NK-92 (cell line): ENCODE measurements around the gene OR2G6.
"Not testable (repeated sequence)": the region's sequence is repeated elsewhere in the genome, so short reads cannot be mapped to it uniquely, and the experiment has no call there.

ENCODE experiments used
- DNase-seq: peaks from one replicate; lab custom pipeline; 2025; ENCODE audit not compliant: unreplicated experiment; lab: John Stamatoyannopoulos, UW

The OR2G6 gene

DNA sequence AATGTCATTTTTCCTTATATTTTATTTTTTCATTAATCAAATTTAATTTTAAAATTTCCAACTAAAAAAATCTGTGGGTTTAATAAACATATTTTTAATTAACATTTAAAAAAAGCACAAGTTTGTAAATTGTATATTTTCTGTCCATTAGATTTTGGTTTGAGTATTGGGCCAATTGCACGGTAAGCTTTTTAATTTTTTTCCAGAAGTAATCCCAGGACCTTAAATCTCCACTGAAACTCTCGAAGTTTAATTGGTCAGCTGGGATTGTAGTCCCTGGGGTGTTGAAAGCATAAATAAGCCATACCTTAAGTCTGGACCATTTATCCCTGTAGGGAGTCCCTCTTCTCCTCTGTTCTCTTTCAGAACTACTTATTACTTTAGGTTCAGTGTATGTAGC lies at the start of gene OR2G6:
TSS of gene OR2G6 (plus strand) at position 301 of the 400 bp plus-strand sequence. CDS start 13,574 bp downstream, outside the sequence.
- not testable (repeated sequence) for DNase-seq

DNA sequence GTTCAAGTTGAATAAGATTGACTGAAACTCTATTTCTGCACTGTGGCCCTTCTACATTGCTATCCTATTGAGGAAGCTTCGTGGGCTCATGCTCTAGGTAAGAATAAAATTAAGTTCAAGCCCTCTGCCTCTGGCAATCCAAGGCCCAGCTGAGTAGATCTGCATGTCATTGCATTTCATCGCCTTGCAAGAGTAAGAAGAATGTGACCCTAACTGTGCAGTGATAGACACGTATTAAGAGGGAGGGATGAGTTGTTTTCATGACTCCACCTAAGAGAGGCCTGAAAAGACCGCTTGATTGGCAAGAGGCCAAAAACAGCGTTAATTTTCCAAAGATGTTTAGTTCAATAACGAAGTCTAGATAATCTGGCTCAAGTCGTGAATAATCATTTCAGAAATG lies 48.8 kb upstream of the OR2G6 start:
- not testable (repeated sequence) for DNase-seq

DNA sequence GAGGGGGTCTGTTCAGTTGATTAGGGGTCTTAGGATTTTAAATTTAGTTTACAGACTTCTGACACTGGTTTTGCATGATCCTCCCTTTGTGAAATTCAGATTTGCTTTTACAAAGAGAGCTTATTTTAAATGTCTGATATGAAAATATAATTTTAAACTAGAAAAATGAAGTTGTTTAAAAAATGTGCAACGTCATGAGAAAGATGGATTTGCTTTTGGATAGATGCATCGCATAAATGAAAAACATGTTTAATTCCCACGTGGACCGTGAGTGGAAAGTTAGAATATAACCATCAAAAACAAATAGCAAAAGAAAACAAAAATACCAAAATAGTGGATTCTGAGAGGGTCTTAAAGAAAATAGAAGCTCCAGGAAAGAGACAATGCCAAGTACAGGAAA lies 36.7 kb upstream of the OR2G6 start:
- DNase-seq, result no peak

DNA sequence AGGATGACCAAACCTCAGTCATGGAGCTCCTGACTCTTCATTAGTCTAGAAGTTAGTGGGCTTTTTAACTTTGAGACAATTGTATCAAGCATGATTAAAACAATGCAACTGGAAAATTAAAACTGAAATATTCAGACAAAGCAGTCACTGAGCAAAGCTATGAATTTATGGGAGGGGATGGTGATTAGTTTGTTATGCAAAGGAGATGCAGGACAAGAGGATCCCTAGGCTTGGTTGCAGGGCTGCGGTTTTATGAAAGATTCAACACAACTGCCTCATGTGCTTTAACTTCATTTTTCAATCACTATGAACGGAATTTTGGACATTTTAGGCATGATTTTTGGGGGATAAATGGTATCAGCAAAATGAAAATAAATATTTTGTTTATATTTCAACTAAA lies 35.8 kb upstream of the OR2G6 start:
- DNase-seq, result not testable (repeated sequence)

DNA sequence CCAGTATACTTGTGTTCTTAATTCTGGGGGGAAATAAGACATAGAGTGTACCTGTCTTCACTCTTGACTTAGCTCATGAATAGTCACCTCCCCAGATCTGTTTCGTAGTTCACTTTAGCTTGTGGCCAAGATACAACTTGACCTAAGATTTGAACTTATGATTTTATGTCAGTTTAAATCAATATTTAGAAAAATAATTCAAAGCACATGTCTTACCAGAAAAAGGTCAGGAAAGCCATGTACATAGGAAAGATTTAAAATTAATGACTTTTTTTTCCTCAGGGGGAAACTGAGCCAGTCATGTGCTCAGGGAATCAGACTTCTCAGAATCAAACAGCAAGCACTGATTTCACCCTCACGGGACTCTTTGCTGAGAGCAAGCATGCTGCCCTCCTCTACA lies 34.8 kb upstream of the OR2G6 start, which contains the start of gene OR2T3:
TSS of gene OR2T3 (plus strand) at position 301 of the 400 bp plus-strand sequence. CDS start at position 301, 0 bp downstream.
- not testable (repeated sequence) for DNase-seq

DNA sequence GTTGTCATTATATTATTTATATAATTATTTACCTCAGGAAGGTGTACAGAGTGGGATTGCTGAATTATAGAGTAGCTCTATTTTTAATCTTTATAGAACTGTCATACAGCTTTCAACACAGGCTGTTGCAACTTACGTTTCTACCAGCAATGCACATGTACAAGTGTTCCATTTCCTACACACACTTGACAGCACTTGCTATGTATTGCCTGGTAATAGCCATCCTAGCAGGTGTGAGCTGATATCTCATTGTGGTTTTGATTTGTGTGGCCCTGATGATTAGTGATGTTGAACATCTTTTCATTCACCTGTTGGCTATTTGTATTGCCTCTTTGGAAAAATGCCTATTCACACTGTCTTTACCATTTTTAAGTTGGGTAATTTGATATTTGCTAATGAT lies 32.2 kb upstream of the OR2G6 start:
- DNase-seq, result not testable (repeated sequence)

DNA sequence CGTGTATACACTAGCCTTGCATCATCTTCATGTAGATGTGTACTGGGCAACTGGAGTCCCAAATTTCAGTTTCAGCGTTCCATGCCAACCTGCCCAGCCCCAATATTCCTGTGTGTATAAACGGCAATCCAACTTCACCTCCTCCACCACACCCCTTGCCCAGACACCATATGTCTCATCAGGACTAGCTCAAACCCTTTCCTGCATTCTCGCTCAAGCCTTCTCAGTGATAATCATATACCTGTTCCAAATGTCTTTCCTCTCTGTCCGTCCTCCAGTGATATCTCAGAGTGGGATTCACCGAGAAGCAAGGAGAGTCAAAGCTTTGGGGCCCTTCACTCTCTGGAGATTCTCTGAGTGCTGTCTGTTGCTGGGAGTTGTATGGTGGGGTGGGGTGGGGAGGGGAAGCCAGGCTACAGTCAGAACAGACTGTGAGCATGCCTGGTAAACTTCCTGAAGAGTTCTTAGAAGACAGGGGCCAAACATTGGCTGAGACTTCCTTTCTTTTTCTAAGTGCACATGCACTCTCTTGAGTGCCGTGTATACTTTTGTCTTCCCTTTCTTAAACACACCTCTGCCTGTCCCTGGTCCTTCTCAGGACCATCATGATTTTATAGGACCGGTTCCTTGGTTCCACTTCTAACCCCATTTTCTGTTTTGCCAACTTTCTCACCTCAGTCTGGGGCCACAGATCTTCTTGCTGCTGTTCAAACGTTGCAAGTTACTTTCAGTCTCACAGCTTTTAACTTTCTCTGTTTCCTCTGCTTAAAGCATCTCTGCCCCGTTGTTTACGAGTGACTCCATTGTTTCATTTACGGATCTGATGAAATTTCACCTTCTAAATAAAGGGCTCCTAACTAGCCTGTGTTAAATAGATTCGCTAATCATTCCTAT lies 25.9 kb upstream of the OR2G6 start:
- DNase-seq, result not testable (repeated sequence)

DNA sequence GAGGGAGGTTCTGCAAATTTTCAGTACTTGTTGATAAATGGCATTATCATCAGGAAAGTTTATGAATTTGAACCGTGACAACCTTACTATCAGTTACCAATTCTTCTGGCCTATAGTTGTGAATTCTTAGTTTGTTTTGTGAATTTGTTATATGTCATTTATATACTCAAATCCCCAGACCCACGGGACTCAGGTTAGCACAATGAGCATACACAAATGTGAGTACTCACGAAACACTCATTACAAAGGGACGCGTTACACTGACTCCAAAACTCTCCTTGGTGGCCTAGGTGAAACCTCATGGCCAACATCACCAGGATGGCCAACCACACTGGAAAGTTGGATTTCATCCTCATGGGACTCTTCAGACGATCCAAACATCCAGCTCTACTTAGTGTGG lies 19.6 kb upstream of the OR2G6 start, which contains the start of gene OR2T5:
TSS of gene OR2T5 (plus strand) at position 301 of the 400 bp plus-strand sequence. CDS start at position 301, 0 bp downstream.
- not testable (repeated sequence) for DNase-seq

DNA sequence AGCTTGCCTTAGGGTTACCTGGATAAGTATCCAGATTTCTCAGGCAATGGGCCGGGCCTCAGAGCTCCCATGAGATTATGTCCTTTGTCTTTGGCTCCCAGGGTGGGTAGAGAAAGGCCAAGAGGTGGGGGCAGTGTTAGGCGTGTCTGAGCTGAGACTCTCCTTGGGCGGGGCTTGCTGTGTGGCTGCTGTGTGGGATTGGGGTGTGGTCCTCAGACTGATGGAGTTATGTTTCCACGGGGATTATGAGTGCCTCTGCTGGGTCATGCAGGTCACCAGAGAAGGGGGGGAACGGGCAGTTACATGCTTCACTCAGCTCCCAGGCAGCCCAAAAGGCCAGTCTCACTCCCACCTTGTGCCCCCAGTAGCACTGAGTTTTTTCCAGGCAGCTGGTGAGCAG lies 11.2 kb upstream of the OR2G6 start:
- not testable (repeated sequence) for DNase-seq

DNA sequence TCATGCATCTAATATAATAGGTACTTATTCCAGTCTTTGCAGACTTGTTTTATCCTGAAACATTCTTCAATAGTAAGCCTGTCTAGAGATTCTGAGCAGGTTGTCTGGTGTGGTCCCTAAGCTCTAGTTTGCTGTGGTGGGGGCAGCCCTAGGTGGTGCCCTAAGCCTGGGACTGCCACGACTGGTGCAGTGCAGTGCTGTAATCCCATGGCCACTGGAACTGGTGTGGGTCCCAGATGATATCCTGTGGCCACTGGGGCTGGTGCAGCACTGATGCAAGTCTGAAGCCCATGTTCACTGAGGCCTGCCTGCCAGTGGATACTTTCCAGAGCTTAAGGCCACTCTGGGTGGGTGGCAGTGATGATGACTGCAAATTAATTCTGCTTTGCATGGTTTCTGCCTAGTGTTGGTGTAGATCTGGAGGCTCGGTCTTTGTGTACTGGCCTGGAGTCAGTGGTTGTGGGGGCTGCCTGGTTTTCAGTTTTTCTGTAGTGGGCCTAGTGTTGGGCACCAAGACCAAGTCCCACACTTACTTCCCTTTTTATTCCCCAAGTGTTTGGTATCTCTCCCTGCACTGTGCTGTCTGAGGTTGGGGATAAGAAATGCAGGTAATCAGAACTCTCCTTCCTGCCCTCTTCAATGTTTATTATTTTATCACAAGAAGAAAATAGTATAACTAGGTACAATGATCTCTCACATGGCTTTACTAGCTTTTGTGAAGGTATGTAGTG lies 7.4 kb upstream of the OR2G6 start:
- DNase-seq, result not testable (repeated sequence)

DNA sequence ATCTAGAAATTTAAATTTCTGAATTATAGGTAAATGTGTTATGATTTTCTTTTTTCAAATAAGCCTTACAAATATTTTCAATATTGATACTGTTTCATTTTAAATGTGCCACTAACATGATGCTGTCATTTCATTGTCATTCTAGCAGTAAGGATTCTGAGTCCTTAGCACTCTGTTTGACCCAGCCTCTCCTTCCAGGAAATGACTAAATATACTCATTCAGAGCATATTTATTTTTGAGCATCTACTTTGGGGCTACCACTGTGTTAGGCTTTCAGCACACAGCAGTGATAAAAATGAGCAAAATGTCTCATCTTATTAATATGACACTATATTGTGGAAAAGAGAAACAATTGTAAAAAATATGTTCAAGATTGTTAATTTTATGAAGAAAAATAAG lies 2.3 kb downstream of the OR2G6 start:
- not testable (repeated sequence) for DNase-seq

DNA sequence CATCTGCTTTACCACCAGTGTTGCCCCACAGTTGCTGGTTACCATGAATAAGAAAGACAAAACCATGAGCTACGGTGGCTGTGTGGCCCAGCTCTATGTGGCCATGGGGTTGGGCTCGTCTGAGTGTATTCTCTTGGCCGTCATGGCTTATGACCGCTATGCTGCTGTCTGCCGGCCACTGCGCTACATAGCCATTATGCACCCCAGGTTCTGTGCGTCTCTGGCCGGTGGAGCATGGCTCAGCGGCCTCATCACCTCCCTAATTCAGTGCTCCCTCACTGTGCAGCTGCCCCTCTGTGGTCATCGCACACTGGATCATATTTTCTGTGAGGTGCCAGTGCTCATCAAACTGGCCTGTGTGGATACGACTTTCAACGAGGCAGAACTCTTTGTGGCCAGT lies 14.0 kb downstream of the OR2G6 start:
- no peak for DNase-seq

DNA sequence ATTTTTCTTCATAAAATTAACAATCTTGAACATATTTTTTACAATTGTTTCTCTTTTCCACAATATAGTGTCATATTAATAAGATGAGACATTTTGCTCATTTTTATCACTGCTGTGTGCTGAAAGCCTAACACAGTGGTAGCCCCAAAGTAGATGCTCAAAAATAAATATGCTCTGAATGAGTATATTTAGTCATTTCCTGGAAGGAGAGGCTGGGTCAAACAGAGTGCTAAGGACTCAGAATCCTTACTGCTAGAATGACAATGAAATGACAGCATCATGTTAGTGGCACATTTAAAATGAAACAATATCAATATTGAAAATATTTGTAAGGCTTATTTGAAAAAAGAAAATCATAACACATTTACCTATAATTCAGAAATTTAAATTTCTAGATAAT lies 29.6 kb downstream of the OR2G6 start:
- not testable (repeated sequence) for DNase-seq

DNA sequence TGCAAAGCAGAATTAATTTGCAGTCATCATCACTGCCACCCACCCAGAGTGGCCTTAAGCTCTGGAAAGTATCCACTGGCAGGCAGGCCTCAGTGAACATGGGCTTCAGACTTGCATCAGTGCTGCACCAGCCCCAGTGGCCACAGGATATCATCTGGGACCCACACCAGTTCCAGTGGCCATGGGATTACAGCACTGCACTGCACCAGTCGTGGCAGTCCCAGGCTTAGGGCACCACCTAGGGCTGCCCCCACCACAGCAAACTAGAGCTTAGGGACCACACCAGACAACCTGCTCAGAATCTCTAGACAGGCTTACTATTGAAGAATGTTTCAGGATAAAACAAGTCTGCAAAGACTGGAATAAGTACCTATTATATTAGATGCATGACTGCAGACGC lies 39.5 kb downstream of the OR2G6 start:
- DNase-seq, result not testable (repeated sequence)

DNA sequence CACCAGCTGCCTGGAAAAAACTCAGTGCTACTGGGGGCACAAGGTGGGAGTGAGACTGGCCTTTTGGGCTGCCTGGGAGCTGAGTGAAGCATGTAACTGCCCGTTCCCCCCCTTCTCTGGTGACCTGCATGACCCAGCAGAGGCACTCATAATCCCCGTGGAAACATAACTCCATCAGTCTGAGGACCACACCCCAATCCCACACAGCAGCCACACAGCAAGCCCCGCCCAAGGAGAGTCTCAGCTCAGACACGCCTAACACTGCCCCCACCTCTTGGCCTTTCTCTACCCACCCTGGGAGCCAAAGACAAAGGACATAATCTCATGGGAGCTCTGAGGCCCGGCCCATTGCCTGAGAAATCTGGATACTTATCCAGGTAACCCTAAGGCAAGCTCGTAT lies 43.2 kb downstream of the OR2G6 start:
- not testable (repeated sequence) for DNase-seq

DNA sequence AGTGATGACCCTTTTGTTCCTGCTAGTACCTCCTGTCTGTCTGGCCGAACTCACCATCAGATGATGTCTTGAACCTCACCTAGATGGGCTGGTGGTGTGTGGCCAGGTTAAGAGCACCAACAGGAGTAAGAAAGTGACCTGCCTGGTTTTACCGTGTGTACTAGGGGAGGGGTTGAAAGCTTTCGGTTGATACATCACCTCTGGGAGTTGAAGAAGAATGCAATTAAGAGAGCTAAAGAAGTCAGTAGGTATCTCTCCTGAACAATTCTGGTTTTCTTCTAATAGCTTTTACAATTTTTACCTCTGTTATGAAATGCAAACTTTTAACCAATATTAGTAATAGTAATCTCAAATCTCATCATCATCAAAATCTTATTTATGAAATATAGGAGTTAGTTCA lies 54.8 kb downstream of the OR2G6 start, which contains the start of gene OR2T29:
TSS of gene OR2T29 (minus strand) at position 101 of the 400 bp plus-strand sequence. CDS start 3,281 bp downstream, outside the sequence.
- not testable (repeated sequence) for DNase-seq

DNA sequence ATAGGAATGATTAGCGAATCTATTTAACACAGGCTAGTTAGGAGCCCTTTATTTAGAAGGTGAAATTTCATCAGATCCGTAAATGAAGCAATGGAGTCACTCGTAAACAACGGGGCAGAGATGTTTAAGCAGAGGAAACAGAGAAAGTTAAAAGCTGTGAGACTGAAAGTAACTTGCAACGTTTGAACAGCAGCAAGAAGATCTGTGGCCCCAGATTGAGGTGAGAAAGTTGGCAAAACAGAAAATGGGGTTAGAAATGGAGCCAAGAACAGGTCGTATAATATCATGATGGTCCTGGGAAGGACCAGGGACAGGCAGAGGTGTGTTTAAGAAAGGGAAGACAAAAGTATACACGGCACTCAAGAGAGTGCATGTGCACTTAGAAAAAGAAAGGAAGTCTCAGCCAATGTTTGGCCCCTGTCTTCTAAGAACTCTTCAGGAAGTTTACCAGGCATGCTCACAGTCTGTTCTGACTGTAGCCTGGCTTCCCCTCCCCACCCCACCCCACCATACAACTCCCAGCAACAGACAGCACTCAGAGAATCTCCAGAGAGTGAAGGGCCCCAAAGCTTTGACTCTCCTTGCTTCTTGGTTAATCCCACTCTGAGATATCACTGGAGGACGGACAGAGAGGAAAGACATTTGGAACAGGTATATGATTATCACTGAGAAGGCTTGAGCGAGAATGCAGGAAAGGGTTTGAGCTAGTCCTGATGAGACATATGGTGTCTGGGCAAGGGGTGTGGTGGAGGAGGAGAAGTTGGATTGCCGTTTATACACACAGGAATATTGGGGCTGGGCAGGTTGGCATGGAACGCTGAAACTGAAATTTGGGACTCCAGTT lies 57.9 kb downstream of the OR2G6 start:
- not testable (repeated sequence) for DNase-seq

DNA sequence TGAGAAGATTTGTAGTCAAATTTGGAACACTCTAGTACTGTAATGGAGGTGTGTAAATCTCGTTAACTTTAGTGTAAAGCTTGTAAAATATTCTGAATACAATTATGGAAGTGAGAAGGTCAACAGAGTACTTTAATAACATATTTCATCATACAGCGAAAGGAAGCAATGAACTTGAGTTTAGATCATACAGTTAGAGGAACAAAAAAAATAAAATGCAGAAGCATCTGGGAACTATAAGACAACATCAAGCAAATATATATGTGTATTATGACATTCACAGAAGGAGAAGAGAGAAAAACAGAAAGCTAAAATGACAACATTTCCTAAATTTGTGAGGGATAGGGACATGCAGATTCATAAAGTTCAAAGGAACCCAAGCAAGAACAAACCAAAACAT lies 61.2 kb downstream of the OR2G6 start:
- DNase-seq, result not testable (repeated sequence)

DNA sequence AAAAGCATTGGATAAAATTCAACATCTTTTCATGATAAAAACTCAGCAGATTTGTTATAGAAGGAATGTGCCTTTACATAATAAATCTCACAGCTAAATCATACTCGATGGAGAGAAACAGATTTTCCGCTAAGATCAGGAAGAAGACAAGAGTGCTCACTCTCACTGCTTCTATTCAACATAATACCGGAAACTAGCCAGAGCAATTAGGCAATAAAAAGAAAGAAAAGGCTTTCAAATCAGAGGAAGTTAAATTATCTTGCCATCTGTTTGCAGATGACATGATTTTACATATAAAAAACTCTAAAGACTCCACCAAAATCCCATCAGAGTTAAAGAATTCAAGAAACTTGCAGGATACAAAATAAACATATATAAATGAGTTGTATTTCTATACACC lies 62.9 kb downstream of the OR2G6 start:
- not testable (repeated sequence) for DNase-seq

DNA sequence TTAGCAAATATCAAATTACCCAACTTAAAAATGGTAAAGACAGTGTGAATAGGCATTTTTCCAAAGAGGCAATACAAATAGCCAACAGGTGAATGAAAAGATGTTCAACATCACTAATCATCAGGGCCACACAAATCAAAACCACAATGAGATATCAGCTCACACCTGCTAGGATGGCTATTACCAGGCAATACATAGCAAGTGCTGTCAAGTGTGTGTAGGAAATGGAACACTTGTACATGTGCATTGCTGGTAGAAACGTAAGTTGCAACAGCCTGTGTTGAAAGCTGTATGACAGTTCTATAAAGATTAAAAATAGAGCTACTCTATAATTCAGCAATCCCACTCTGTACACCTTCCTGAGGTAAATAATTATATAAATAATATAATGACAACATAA lies 64.2 kb downstream of the OR2G6 start:
- not testable (repeated sequence) for DNase-seq

DNA sequence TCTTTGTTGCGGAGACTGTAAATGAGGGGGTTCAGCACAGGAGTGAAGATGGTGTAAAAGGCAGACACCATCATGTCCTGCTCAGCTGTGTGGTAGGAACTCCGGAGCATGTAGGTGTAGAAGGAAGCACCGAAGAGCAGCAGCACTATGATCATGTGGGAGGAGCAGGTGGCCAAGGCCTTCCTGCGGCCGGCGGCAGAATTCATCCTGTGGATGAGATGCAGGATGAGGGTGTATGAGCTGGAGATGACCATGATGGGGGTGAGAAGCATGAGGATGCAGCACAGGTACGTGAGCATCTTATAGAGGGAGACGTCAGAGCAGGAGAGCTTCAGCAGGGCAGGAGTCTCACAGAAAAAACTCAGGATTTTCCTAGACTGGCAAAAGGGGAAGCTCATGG lies 66.0 kb downstream of the OR2G6 start:
- DNase-seq, result not testable (repeated sequence)
